Measurements from ENCODE around the gene IPO8.

GRCh38 chr12:30595742-30596141 lies 99.9 kb downstream of the IPO8 start:
- TF ChIP-seq BHLHE40 (IDR thresholded peaks at IDR 0.05; ENCODE audit: low read depth, low read length): no peak
- TF ChIP-seq, protein P1, sequence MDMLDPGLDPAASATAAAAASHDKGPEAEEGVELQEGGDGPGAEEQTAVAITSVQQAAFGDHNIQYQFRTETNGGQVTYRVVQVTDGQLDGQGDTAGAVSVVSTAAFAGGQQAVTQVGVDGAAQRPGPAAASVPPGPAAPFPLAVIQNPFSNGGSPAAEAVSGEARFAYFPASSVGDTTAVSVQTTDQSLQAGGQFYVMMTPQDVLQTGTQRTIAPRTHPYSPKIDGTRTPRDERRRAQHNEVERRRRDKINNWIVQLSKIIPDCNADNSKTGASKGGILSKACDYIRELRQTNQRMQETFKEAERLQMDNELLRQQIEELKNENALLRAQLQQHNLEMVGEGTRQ (IDR thresholded peaks at IDR 0.05; ENCODE audit: low read depth, low read length): no peak
- TF ChIP-seq POLR2A (IDR thresholded peaks at IDR 0.05; ENCODE audit: low read depth, low read length): no peak
- no peak for TF ChIP-seq CTCF (conservative IDR thresholded peaks at IDR 0.05; ENCODE audit: low read depth, low read length)
- TF ChIP-seq MAFK (IDR thresholded peaks at IDR 0.05; ENCODE audit: low read depth, low read length): no peak
- TF ChIP-seq MXI1 (IDR thresholded peaks at IDR 0.05; ENCODE audit: borderline replicate concordance, low read depth, low read length): no peak
- no peak for TF ChIP-seq FOS (IDR thresholded peaks at IDR 0.05; ENCODE audit: low read depth, low read length)

Measured in IMR-90 (cell line).